Activated naive CD4-positive, alpha-beta T cell treated with anti-CD3 and anti-CD28 coated beads, Interleukin-2, amount 50 U/mL, for 16 hours (primary cell): ENCODE data around the gene C6orf132.
"Not testable (repeated sequence)": the region's sequence is repeated elsewhere in the genome, so short reads cannot be mapped to it uniquely, and the experiment has no call there.

Experiments used
- DNase-seq: peaks from one replicate; pipeline ENCODE4 v3.0.0-alpha.2; 2020

The C6orf132 gene, protein sequence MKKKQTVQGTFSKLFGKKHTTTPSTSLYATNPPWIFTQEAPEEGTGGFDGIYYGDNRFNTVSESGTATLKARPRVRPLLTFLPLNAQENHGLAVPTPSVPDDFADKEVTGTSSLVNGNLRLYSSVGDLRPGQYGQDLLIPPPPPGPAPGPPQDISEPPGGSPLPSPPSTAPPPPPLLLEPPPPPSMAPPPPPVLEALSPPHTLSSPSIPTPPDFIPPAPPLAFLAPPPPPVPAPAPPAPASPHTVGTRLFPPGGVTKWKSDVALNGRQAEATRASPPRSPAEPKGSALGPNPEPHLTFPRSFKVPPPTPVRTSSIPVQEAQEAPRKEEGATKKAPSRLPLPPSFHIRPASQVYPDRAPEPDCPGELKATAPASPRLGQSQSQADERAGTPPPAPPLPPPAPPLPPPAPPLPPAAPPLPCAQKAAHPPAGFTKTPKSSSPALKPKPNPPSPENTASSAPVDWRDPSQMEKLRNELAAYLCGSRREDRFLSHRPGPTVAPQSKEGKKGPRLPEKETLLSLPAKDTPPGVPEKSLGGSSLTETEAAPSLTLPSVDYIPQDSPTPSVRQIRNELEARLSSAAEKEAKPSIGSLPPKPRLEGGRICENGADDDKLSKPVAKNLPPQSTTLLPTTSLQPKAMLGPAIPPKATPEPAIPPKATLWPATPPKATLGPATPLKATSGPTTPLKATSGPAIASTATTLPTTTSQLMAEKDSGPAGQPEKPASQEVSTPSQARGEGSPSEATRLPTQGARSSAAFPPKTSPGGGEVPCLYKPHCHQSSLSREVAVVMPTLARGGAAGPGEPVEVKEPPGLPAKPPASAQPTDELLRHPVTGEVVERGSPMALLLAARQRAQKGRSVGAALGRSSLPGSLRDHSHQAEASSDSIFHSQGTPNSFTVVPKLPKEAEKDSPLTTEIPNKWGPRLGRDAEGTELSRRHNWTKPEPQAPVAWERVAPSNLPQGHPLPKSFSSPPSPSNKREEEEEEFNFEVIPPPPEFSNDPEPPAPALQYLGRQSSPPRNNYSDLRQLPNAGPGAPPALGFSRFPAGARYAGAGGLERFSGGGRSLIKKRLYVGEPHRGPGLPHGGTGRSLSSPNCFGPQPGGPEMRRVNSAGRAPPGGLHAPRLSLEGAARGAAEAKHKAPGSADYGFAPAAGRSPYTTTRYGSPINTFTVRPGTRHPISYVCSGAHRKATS

DNA sequence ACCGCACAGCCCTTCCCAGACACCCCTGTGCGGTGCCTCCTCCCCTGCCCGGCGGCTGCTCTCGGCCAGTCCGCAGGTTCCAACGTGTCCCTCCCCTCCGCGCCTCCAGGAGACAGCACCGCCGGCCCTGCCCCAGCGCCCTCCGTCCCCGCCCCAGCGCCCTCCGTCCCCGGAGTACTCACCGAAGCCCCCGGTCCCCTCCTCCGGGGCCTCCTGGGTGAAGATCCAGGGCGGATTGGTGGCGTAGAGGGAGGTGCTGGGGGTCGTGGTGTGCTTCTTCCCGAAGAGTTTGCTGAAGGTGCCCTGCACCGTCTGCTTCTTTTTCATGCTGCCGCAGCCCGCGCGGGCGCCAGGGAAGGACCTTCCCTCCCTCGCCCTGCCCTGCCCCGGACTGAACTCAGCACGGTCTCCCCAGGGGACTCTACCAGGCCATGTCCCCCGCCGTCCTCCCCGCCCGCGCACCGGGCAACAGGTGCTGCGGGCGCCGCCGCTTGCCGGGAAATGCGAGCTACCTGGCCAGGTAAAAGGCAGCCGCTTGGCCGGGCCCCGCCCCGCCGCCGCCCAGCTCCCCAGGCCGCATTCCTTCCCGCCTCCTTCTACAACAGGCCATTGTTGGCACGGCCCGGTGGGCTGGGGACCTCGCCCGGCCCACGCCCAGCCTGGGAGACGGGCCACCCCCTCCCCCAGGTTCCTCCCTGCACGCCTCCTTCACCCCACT is at the start of gene C6orf132:
Gene C6orf132, minus strand, starts transcription at position 503 of the 718 bp plus-strand sequence. Its CDS starts 176 bp downstream, at position 327.
- DNase-seq: no peak

- no peak for DNase-seq
Measured at GRCh38 chr6:42190554-42191183, 48.2 kb upstream of the C6orf132 start.

DNA sequence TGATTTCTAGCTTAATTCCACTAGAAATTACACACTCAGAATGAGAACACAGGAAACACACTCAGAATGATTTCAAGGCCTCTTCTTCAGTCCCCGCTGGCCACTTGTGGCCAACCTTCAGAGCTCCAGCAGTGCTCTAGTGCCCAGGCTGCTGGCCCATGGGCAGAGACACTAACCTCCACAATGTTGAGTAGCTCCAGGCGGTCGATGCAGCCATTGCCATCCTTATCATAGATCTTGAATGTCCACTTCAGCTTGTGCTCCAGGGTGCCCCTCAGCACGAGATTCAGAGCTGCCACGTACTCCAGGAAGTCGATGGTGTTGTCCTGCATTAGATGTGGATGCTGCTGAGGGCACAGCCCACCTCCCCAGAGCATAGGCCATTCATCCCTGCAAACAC is 46.0 kb upstream of the C6orf132 start:
- DNase-seq: no peak

DNA sequence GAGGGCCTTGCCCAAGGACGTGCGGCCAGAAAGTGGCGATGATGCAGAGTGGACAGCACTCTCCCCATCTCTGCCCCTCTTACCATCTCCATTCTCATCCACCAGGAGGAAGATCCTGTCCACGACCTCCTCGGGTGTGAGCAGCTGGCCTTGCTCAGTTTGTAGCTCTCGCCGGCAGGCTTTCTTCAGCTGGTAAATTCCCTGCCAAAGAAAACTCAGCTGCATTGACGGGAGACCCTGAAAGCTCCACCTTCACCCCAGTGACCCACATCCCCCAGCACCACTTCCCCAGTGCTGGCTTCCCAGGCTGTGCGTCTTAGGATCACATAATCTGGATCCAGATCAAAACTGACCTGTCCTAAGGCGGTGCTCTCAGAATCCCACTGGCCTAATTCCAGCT is 43.2 kb upstream of the C6orf132 start:
- no peak for DNase-seq

DNA sequence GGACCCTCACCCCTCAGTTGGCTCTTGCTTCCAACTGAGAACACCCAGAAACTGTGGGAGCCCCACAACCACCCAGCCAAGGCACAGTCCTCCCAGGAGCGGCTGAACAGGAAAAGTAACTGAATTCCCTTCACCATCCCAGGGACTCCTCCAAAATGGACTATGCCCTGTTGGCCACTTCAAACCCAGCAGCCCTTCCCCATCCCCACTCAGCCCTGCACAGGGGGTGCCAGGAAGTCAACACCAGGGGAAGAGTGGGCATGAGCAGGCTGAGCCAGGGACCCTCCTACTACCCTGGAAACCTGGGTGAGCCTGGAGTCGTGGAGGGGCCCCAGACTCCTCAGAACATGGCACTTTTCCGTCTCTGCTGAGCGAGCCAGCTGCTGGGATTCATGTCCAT is 42.1 kb upstream of the C6orf132 start:
- DNase-seq: no peak

DNA sequence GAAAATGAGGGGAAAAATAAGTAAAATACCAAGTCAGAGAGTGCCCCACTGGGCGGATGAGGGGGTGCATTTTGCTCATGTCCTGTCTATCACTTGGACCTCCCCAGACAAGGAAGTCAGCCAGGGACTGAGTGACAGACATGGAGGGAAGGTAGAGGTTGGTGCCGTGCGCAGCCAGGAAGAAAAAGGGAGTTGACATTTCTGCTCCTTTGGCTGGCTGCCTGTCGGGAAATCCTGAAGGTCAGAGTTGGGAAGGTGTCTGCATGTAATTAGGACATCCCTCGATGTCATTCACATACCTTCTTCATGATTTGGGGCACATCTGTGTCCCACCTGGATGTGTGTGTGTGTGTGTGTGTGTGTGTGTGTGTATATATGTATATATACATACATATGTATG is 39.7 kb upstream of the C6orf132 start:
- no peak for DNase-seq

DNA sequence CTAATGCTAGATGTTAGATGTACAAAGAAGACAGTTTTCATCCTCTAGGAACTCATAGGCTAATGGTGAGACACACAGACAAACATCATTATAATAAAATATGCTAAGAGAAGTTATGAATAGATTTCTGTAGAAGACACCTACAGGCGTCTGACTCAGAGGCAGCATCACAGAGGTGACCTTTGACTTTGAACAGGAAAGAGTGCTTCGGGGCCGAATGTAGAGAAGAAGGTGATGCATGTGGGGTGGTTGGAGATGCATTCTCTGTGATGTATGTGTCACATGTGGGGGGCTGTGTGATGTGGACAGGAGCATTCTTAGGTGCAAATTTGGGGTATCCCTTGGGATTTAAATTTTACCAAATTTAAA is 37.5 kb upstream of the C6orf132 start:
- no peak for DNase-seq

GRCh38 chr6:42179261-42179944 is 37.0 kb upstream of the C6orf132 start:
- no peak for DNase-seq

DNA sequence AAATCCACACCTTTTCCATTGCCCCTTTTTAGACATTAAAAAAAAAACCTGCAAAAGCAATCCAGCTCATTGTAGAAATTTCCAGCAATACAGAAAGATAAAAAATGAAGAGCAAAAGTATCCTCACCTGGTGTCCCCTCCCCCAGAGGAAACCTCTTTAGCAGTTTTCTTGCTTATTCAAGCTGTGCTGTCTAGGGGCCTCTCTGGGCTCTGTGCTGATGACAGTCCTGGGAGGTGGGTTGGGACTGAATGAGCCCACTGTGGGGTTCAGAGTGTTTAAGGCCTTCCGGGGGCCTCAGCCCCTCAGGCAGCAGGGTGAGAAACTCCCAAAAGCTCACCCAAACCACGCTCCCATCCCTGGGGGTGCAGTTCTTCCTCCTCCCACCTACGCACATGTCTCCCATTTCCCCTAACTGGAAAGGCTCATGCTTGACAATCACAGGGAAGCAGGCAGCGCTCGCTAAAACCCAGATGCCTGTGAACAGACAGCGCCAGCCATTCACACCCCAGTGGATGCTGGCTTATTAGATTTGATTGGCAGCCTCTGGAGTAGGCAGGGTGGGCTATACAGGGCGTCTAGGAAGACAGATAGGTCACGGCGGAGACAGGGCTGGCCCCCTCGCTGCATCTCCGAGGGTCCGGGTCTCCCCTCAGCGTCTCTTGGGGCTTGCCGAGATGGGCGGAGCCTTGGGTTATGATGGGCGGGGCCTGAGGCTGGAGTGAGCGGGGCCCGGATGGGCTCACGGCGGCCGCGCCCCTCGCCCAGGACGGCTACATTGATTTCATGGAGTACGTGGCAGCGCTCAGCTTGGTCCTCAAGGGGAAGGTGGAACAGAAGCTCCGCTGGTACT is 35.3 kb upstream of the C6orf132 start:
- peak; percentile 32 for DNase-seq

- no peak for DNase-seq
Measured at GRCh38 chr6:42176981-42177380, 34.6 kb upstream of the C6orf132 start.

- DNase-seq: no peak
Measured at GRCh38 chr6:42175860-42176259, 33.4 kb upstream of the C6orf132 start.

GRCh38 chr6:42173101-42173500 is 30.7 kb upstream of the C6orf132 start, which contains the start of gene GUCA1A:
GUCA1A (plus strand) TSS chr6:42173364; CDS start chr6:42173614, 250 bp downstream.
- DNase-seq: no peak

DNA sequence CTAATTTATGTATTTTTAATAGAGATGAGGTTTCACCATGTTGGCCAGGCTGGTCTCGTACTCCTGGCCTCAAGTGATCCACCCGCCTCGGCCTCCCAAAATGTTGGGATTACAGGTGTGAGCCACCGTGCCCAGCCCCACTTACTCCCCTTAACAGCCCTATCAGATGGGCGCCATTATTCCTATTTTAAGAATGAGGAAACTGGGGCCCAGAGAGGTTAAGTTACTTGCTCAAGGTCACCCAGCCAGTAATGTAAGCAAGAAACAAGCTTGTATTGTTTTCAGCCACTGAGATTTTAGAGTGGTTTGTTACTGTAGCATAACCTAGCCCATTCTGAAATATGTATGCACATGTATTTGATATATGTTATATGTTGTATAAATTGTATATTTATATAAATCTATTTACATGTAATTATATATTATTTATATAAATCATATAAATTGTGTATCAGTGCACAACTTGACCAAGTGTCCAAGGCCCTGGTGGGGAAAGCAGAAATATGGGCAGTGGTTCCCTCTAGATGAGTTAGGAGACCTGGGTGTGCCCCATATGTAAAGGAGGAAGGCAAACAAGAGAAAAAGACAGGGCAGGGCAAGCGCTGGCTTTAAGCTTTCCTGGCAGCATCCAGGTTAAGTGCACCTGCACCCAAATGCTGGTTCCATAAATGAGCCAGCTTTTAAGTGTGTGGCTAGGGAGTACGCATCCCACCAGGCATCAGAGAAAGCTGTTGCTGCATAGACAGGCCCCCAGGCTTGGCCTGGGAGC is 29.6 kb upstream of the C6orf132 start:
- no peak for DNase-seq

- not testable (repeated sequence) for DNase-seq
Measured at GRCh38 chr6:42169780-42170179, 27.4 kb upstream of the C6orf132 start.

DNA sequence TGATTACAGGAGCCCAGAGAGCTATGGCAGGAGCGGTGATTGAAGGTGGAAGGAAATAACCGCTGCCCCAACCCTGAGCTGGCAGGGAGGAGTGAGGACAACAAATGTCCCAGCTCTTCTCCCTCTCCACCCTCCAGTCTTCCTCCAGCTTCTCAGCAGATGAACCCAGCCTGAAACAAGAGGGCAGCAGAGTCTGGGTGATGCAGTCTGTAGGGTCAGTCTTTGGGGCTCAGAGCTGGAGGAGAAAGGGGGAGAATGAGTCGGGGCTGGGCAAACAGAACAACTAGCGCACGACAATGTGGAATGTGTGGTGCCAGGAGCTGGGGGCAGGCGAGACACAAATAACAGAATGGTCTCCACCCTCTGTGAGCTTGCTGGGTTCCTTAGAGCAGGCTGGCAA is 26.2 kb upstream of the C6orf132 start:
- DNase-seq: no peak

DNA sequence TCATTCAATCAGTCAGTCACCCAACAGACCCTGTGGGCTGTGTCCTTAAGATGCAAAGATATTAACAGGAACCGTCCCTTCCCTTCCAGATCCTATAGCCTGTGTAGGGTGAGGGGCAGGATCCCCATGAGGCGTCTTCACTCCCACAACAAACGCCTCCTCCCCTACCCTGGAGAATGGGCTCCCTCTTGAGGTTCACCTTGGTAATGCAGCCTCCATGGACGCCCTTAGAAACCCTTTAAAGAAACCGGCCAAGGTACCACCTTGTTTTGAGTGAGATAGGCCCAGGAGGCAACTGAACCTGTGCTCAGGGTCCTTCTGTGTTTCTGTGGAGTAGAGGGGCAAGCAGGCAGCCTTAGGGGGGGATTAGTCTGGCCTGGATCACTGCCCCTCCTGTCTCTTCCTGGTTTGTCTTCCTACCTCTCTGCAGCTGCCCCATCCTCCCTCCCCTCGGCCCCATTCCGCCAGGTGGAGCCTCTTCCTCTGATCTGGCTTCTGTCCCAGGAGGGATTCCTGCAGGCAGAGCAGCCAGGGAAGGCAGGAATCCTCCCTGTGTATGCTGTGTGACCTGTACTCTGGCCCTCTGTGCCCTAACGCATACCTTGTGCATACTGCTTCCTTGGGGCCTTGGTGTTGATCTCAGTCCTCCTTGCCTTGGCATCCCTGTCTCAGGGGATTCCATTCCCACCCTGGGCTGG is 24.2 kb upstream of the C6orf132 start:
- peak; percentile 77 for DNase-seq

DNA sequence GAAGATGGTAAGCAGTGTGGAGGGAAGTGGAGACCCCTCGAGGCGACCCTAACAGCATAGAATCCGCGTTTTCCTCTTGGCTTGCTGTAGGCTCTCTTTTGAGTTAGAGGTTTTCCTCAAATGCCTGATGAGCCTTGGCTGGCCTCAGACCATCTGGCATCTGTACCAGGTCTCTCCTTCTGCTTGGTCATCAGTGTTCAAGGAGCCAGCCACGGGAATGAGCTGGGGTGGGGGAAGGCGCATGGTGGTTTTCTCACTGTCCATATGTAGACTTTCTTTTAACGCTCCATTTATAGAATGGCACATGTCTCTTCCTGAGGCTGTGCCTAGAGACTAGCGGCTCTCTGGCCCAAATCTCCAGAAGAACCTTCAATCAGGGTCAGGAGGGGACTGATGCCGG is 22.6 kb upstream of the C6orf132 start:
- DNase-seq: no peak

DNA sequence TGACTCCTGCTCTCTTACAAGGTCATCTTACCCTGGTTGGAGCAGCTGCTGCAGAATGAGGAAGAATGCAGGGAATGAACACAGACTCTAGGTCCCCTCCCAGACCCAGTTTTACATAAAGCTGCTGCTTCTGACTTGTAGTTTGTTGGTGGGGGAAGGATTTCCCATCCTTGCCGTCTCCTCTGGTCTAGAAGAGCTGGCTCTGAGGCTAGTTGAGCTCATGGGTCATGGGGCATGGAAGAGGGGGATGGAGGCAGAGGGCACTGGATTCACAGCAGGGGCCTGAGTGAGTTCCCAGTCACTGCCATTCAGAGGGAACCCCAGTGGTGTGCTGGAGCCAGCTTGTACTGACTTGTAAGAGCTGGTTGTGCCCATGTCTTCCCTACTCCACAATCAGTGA is 21.6 kb upstream of the C6orf132 start:
- no peak for DNase-seq

DNA sequence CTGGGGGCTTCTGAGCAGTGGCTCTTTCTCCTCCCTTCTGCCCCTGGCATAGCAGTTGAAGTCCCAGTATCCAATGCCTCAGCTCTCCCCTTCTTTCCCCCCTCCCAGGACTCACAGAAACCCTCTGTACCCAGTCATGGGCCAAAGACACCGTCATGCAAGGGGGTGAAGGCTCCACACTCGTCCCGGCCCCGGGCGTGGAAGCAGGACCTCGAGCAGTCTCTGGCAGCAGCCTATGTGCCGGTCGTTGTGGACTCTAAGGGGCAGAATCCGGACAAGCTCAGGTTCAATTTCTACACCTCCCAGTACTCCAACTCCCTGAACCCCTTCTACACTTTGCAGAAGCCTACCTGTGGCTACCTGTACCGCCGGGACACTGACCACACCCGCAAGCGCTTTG is 20.4 kb upstream of the C6orf132 start:
- DNase-seq: no peak
